Fibroblast of lung (primary cell): Measurements from ENCODE around the gene SLC25A25. TPM values are rescaled to one million over a fixed set of nuclear protein-coding genes. Genes with fewer than 3 reads are reported as not detected.

Experiments
- DNase-seq, 2 donors: peaks; one replicate each; pipeline versions ENCODE4 v3.0.0 to v3.0.0-alpha.2; 2010; ENCODE audit warnings: low read depth in 2 of 2
- H2AFZ ChIP-seq: 2 replicates; pipeline ENCODE4 v1.5.1; 2012; ENCODE audit warnings: low read length, control low read depth, inconsistent platforms
- H3K27ac ChIP-seq: 2 replicates; pipeline ENCODE4 v1.5.1; 2011; ENCODE audit warnings: low read length, control low read depth; ENCODE audit not compliant: insufficient read depth
- H3K27me3 ChIP-seq: 2 replicates; pipeline ENCODE4 v1.5.1; 2011; ENCODE audit warnings: mild to moderate bottlenecking, low read length; ENCODE audit not compliant: control insufficient read depth, insufficient read depth
- H3K36me3 ChIP-seq: 2 replicates; pipeline ENCODE4 v1.5.1; 2011; ENCODE audit warnings: low read length; ENCODE audit not compliant: control insufficient read depth, insufficient read depth
- H3K4me1 ChIP-seq: 2 replicates; pipeline ENCODE4 v1.5.1; 2011; ENCODE audit warnings: low read length; ENCODE audit not compliant: control insufficient read depth, insufficient read depth; ENCODE audit errors: extremely low read depth
- H3K4me2 ChIP-seq: 2 replicates; pipeline ENCODE4 v1.5.1; 2011; ENCODE audit warnings: low read length, control low read depth; ENCODE audit not compliant: insufficient read depth; ENCODE audit errors: extremely low read depth
- H3K4me3 ChIP-seq, 4 experiments: fragments of 200-600 bp in 1 of 4; sonication (generic) in 1 of 4; replicated peaks in 1 of 4; 2 replicates each; pipeline ENCODE4 v1.5.1; 2011 to 2016; ENCODE audit warnings: low read length in 4 of 4, low read depth in 3 of 4, mild to moderate bottlenecking in 3 of 4, control low read depth in 2 of 4, inconsistent platforms in 1 of 4, mixed read lengths in 1 of 4; ENCODE audit not compliant: insufficient read depth in 1 of 4; ENCODE audit errors: control extremely low read depth in 1 of 4
- H3K79me2 ChIP-seq: 2 replicates; pipeline ENCODE4 v1.5.1; 2012; ENCODE audit warnings: mild to moderate bottlenecking, low read length, inconsistent platforms; ENCODE audit not compliant: control insufficient read depth, insufficient read depth
- H3K9ac ChIP-seq: 2 replicates; pipeline ENCODE4 v1.5.1; 2011; ENCODE audit warnings: mild to moderate bottlenecking, low read length, control low read depth; ENCODE audit not compliant: insufficient read depth
- H3K9me3 ChIP-seq: 2 replicates; pipeline ENCODE4 v1.5.1; 2012; ENCODE audit warnings: low read depth, low read length; ENCODE audit not compliant: control insufficient read depth, insufficient read depth
- H4K20me1 ChIP-seq: 2 replicates; pipeline ENCODE4 v1.5.1; 2011; ENCODE audit warnings: low read length; ENCODE audit not compliant: control insufficient read depth, insufficient read depth; ENCODE audit errors: extremely low read depth
- CTCF ChIP-seq, 2 donors: IDR thresholded peaks in 1 of 2; conservative IDR thresholded peaks in 1 of 2; 1 replicate in 1 of 2; 2 replicates in 1 of 2; pipeline ENCODE4 v1.5.1; 2011 to 2012; ENCODE audit warnings: low read length in 2 of 2, control low read depth in 1 of 2, inconsistent platforms in 1 of 2, low read depth in 1 of 2, mild to moderate bottlenecking in 1 of 2
- EZH2 ChIP-seq: IDR thresholded peaks from 2 replicates; pipeline ENCODE4 v1.5.1; 2012; ENCODE audit warnings: low read length, control low read depth, mild to moderate bottlenecking; ENCODE audit errors: missing control alignments
- polyA plus RNA-seq, 2 donors: library from polyadenylated mRNA; depleted of rRNA in 1 of 2; stranded (reverse) in 1 of 2; unstranded in 1 of 2; fragments of >200 nt; gene quantifications; 2 replicates each; pipeline ENCODE4 v1.2.1, GENCODE V29; 2011 to 2012; ENCODE audit warnings: missing spikeins in 1 of 2
- total RNA-seq: library from RNA; depleted of rRNA; stranded (reverse); fragments of >200 nt; gene quantifications from 2 replicates; pipeline ENCODE4 v1.2.1, GENCODE V29; 2014

The SLC25A25 gene
- total and polyA plus RNA-seq, 2 donors (not counting 1 experiment from before 2014, with no cell fraction given): 14.0 to 30.7 TPM

GRCh38 chr9:128106940-128107467 is 39.0 kb downstream of the SLC25A25 start:
- Histone ChIP-seq H4K20me1 (no peaks in the 10 kb centered on the region), H3K36me3 (peaks cover 48% of the 10 kb centered on the region), H3K9ac (no peak overlapping the region), H3K79me2 (peaks cover 9% of the 10 kb centered on the region), H3K27me3 (no peaks in the 10 kb centered on the region), H3K4me3 (no peak overlapping the region), H3K9me3 (no peaks in the 10 kb centered on the region), H3K27ac (no peak overlapping the region), H2AFZ (no peak overlapping the region), H3K4me2 (no peak overlapping the region), H3K4me1 (no peaks in the 10 kb centered on the region)
- TF ChIP-seq CTCF (conservative IDR thresholded peaks at IDR 0.05 in 1 of 2, IDR thresholded peaks at IDR 0.05 in 1 of 2; ENCODE audit: low read depth in 1 of 2, low read length in 2 of 2) (no peak), EZH2 (no peak)
- no peak for DNase-seq

GRCh38 chr9:128107468-128108268 is 39.6 kb downstream of the SLC25A25 start:
- Histone ChIP-seq H3K27me3 (no peaks in the 10 kb centered on the region), H3K79me2 (peaks cover 2% of the 10 kb centered on the region), H2AFZ (no peak overlapping the region), H3K27ac (no peak overlapping the region), H3K4me3 (no peak overlapping the region), H3K9ac (no peak overlapping the region), H3K4me1 (no peaks in the 10 kb centered on the region), H3K36me3 (peaks cover 41% of the 10 kb centered on the region), H3K4me2 (no peak overlapping the region), H4K20me1 (no peaks in the 10 kb centered on the region), H3K9me3 (no peaks in the 10 kb centered on the region)
- no peak for DNase-seq
- TF ChIP-seq EZH2 (no peak), CTCF (conservative IDR thresholded peaks at IDR 0.05 in 1 of 2, IDR thresholded peaks at IDR 0.05 in 1 of 2; ENCODE audit: low read depth in 1 of 2, low read length in 2 of 2) (no peak)

GRCh38 chr9:128108269-128109049 is 40.4 kb downstream of the SLC25A25 start:
- H3K36me3 ChIP-seq: peaks cover 33% of the 10 kb centered on the region
- H3K4me1 ChIP-seq: no peaks in the 10 kb centered on the region
- H3K79me2 ChIP-seq: no peaks in the 10 kb centered on the region
- H3K27ac ChIP-seq: no peak overlapping the region
- no peak overlapping the region for H2AFZ ChIP-seq
- no peak for DNase-seq
- H3K27me3 ChIP-seq: no peaks in the 10 kb centered on the region
- H4K20me1 ChIP-seq: no peaks in the 10 kb centered on the region
- H3K9me3 ChIP-seq: no peaks in the 10 kb centered on the region
- no peak overlapping the region for H3K4me2 ChIP-seq
- no peak overlapping the region for H3K4me3 ChIP-seq
- no peak for TF ChIP-seq EZH2
- TF ChIP-seq CTCF (conservative IDR thresholded peaks at IDR 0.05 in 1 of 2, IDR thresholded peaks at IDR 0.05 in 1 of 2; ENCODE audit: low read depth in 1 of 2, low read length in 2 of 2): no peak
- no peak overlapping the region for H3K9ac ChIP-seq
